ENCODE data around the gene NAA30.
A peak's percentile ranks its signal among the peaks of the same experiment; 100 is the strongest.
"Not testable (repeated sequence)": the region's sequence is repeated elsewhere in the genome, so short reads cannot be mapped to it uniquely, and the experiment has no call there.

NAA30 gene

GRCh38 chr14:57390037-57390805, at the start of gene NAA30:
TSS of gene NAA30 (plus strand) at chr14:57390586. CDS start at chr14:57390958, 372 bp downstream.
- peak; percentile 97 for DNase-seq

GRCh38 chr14:57343545-57344297, 46.7 kb upstream of the NAA30 start:
- DNase-seq, result not testable (repeated sequence)

GRCh38 chr14:57345106-57345505, 45.3 kb upstream of the NAA30 start:
- DNase-seq, result no peak

GRCh38 chr14:57346741-57347140, 43.6 kb upstream of the NAA30 start:
- DNase-seq, result no peak

GRCh38 chr14:57352396-57353170, 37.8 kb upstream of the NAA30 start:
- no peak for DNase-seq

- DNase-seq, result no peak
Observed at GRCh38 chr14:57355081-57355800, 35.1 kb upstream of the NAA30 start.

GRCh38 chr14:57362361-57362760, 28.0 kb upstream of the NAA30 start:
- DNase-seq, result no peak

GRCh38 chr14:57364659-57365450, 25.5 kb upstream of the NAA30 start:
- DNase-seq, result no peak

- not testable (repeated sequence) for DNase-seq
Observed at GRCh38 chr14:57370187-57370586, 20.2 kb upstream of the NAA30 start.

GRCh38 chr14:57371013-57371412, 19.4 kb upstream of the NAA30 start:
- no peak for DNase-seq

- DNase-seq, result no peak
Observed at GRCh38 chr14:57375156-57375555, 15.2 kb upstream of the NAA30 start.

GRCh38 chr14:57378661-57379060, 11.7 kb upstream of the NAA30 start:
- no peak for DNase-seq

GRCh38 chr14:57380935-57381334, 9.5 kb upstream of the NAA30 start:
- DNase-seq, result no peak

- no peak for DNase-seq
Observed at GRCh38 chr14:57382283-57382682, 8.1 kb upstream of the NAA30 start.

GRCh38 chr14:57383125-57383745, 7.2 kb upstream of the NAA30 start:
- no peak for DNase-seq

- DNase-seq, result no peak
Observed at GRCh38 chr14:57388067-57388466, 2.3 kb upstream of the NAA30 start.

- no peak for DNase-seq
Observed at GRCh38 chr14:57389646-57390036, 745 bp upstream of the NAA30 start.

GRCh38 chr14:57390806-57391516, 575 bp downstream of the NAA30 start:
- no peak for DNase-seq

- peak; percentile 11 for DNase-seq
Observed at GRCh38 chr14:57391517-57392195, 1.3 kb downstream of the NAA30 start.

GRCh38 chr14:57392830-57393229, 2.4 kb downstream of the NAA30 start:
- DNase-seq, result no peak
